GM12875 (cell line): ENCODE data around the gene CACNA1C.

ENCODE experiments used
- H3K4me3 ChIP-seq: one replicate; pipeline ENCODE4 v1.5.1; 2011; ENCODE audit warnings: low read depth, low read length, control low read depth
- TF ChIP-seq, protein P1 (sequence below): IDR thresholded peaks from 2 replicates; pipeline ENCODE4 v1.5.1; 2011; ENCODE audit warnings: low read depth, mild to moderate bottlenecking, control low read depth, inconsistent platforms, low read length, moderate library complexity, borderline replicate concordance; ENCODE audit not compliant: insufficient read depth

The CACNA1C gene

DNA sequence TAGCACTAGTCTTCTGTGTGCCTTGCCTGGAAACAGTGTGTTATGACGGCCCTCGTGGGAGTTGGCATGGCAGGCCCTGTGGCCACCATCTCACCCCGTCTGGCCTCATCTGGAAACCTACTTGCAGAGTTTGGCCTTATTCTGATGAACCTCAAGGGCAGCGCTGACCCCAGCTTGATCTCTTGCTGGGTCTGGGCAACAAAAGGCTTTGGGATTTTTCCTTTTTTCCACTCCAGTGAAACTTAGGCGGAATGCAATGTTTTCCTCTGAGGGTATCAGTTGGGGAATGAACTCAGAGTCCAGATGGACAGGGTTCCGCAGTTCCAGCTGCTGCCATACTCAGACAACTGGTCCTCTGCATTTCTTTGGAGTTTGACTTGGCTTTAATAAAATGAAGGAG lies 15.9 kb downstream of the CACNA1C start:
- H3K4me3 ChIP-seq, result no peak overlapping the region
- TF ChIP-seq, protein P1, sequence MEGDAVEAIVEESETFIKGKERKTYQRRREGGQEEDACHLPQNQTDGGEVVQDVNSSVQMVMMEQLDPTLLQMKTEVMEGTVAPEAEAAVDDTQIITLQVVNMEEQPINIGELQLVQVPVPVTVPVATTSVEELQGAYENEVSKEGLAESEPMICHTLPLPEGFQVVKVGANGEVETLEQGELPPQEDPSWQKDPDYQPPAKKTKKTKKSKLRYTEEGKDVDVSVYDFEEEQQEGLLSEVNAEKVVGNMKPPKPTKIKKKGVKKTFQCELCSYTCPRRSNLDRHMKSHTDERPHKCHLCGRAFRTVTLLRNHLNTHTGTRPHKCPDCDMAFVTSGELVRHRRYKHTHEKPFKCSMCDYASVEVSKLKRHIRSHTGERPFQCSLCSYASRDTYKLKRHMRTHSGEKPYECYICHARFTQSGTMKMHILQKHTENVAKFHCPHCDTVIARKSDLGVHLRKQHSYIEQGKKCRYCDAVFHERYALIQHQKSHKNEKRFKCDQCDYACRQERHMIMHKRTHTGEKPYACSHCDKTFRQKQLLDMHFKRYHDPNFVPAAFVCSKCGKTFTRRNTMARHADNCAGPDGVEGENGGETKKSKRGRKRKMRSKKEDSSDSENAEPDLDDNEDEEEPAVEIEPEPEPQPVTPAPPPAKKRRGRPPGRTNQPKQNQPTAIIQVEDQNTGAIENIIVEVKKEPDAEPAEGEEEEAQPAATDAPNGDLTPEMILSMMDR, result no peak

DNA sequence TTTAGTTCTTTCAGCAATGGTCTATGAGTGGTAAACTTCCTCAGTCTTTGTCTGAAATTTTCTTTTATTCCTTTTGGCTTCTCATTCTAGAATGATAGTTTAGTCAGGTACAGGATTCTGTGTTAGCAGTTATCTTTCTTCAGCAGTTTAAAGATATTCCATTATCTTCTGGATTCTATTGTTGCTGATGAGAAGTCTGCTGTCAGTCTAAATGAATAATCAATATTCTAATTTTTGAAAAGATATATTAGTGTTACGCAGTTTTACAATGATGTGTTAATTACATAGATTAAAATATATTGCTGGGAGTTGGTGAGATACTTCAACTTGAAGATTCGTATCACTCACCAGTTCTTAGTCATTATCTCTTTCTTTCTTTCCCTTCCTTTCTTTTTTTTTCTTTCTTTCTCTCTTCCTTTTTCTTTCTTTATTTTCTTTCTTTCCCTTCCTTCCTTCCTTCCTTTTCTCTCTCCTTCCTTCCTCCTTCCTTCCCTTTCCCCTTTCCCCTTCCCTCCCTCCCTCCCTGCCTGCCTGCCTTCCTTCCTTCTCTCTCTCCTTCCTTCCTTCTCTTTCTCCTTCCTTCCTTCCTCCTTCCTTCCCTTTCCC lies 17.8 kb downstream of the CACNA1C start:
- TF ChIP-seq, protein P1, result no peak
- H3K4me3 ChIP-seq, result no peak overlapping the region

- H3K4me3 ChIP-seq, result no peak overlapping the region
- TF ChIP-seq, protein P1, result no peak
These were observed 22.0 kb downstream of the CACNA1C start for GRCh38 chr12:2074792-2075191.

DNA sequence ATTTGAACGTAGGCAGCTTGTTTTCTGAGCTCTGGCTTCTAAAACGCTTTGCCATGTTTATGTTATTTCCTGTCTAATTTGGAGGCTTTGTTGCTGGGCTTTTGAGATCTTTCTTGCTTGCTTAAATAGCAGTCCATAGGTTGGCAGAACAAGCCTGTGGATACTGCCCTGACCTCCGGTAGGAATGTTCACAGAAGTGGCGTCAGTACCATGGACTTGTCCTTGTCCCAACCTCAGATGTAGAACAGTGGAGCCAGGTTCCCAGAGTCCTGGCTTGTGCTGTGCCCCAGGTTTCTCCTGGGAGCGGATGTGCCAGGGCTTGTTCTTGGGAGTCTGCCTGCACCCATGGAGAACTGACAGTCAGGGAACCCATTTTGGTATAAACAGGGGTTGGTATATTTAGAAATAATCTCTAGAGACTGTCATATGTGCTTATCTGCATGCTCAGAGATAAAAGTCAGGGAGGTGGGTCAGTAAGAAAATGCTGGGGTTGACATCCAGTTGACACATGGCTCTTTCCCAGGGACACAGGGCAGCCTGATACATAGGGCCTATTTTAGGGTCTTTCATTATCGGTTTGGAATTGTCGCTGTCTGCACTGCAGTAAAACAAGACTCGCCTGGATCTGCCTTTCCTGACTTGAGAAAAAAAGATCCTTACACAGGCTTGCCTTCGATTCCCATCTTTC lies 22.9 kb downstream of the CACNA1C start:
- H3K4me3 ChIP-seq, result no peak overlapping the region
- TF ChIP-seq, protein P1, result no peak

DNA sequence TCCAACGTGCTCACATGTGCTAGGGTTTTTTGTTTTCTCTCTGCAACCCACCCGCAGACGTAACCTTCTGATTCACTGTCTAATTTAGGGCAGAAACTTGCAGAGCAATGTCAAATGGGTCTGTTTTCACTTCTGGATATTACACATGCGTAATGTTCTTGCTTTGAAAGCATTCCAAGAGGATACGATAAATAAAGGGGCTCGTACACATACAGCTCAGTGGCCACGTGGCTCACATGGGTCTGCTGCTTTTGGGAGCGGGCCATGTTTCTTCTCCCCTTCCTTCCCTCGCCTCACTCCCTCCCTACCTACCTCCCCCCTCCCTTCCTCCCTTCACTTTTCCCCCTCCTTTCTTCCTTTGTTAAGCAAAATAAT lies 23.4 kb downstream of the CACNA1C start:
- H3K4me3 ChIP-seq, result no peak overlapping the region
- TF ChIP-seq, protein P1, result no peak

DNA sequence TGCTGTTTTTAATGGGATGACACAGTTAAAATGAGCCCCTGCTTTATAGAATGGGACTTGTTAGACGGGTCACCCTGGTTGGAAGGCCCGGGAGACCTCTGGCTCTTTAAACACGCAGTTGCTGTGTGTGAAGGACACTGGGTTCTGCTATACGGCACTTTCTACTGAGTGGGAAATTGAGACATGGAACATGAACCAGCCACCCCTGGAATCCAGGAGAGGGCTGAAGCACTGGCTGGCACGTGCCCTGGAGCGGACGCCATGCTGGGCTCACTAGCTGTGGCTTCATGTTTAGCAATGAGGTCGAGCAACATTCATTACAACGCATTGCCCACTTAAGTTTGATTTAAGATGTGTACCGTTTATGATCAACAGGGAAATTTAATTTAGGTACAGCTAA lies 23.9 kb downstream of the CACNA1C start:
- H3K4me3 ChIP-seq, result no peak overlapping the region
- TF ChIP-seq, protein P1, result no peak

- TF ChIP-seq, protein P1, result no peak
- no peak overlapping the region for H3K4me3 ChIP-seq
These were observed 27.8 kb downstream of the CACNA1C start for GRCh38 chr12:2080604-2081003.
